Ovary (tissue), 3 donors: Measurements from ENCODE around the gene FCN2.

ENCODE experiments used
- POLR2A ChIP-seq: fragments of 450-650 bp; IDR thresholded peaks from one replicate; pipeline ENCODE4 v1.6.1; 2017; ENCODE audit warnings: antibody characterized with exemption, mild to moderate bottlenecking, moderate library complexity
- TF ChIP-seq, protein P1 (sequence below), 3 donors: fragments of 450-650 bp in 2 of 3; fragments of 200-600 bp in 1 of 3; IDR thresholded peaks; one replicate each; pipeline versions ENCODE4 v1.5.1 to v1.8.0; 2016 to 2022; ENCODE audit warnings: antibody characterized with exemption in 3 of 3, mild to moderate bottlenecking in 1 of 3
- donor health status: DM: no; HTN: no; CAD: no.

DNA sequence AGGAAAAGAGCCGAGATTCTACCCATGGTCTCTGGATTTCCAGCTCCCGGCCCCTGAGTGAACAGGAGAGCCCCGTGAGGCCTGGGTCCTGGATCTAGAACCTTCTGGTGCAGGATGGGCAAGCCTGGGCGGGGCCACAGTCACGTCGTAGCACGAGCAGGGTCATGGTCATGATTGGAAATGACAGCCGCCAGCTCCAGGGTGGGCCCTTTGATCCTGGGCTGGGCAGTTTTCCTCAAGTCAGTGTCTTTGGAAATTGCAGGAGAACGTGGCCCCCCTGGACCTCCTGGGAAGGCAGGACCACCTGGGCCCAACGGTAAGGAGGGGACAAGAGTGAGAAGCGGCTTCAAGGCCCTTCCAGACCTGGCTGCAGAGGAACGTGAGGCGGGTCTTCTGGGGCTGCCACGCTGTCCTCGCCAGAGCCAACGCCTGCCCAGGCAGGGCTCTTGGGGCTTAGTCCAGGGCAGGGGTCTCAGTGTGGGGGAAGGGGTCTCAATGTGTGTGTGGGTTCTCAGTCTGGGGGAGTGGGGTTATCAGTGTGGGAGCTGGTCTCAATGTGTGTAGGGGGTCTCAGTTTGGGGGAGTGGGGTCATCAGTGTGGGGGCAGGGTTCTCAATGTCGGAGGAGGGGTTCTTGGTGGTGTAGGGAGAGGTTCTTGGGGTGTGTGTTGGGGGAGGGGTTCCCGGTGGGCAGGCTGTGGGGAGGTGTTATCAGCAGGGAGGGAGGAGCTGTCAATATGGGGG lies 2.6 kb downstream of the FCN2 start:
- TF ChIP-seq, protein P1, sequence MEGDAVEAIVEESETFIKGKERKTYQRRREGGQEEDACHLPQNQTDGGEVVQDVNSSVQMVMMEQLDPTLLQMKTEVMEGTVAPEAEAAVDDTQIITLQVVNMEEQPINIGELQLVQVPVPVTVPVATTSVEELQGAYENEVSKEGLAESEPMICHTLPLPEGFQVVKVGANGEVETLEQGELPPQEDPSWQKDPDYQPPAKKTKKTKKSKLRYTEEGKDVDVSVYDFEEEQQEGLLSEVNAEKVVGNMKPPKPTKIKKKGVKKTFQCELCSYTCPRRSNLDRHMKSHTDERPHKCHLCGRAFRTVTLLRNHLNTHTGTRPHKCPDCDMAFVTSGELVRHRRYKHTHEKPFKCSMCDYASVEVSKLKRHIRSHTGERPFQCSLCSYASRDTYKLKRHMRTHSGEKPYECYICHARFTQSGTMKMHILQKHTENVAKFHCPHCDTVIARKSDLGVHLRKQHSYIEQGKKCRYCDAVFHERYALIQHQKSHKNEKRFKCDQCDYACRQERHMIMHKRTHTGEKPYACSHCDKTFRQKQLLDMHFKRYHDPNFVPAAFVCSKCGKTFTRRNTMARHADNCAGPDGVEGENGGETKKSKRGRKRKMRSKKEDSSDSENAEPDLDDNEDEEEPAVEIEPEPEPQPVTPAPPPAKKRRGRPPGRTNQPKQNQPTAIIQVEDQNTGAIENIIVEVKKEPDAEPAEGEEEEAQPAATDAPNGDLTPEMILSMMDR (IDR thresholded peaks at IDR 0.05), result no peak
- TF ChIP-seq POLR2A, result no peak
